NOMO-1 treated with dmso at 0.1 percent for 144 hours (cell line): ENCODE data around the gene SKP2.
"Not testable (repeated sequence)": the region's sequence is repeated elsewhere in the genome, so short reads cannot be mapped to it uniquely, and the experiment has no call there.

ENCODE experiments used
- DNase-seq: peaks from one replicate; lab custom pipeline; 2025; ENCODE audit not compliant: unreplicated experiment; lab: John Stamatoyannopoulos, UW

Gene SKP2

GRCh38 chr5:36156121-36156601 is 4.2 kb downstream of the SKP2 start:
- no peak for DNase-seq

DNA sequence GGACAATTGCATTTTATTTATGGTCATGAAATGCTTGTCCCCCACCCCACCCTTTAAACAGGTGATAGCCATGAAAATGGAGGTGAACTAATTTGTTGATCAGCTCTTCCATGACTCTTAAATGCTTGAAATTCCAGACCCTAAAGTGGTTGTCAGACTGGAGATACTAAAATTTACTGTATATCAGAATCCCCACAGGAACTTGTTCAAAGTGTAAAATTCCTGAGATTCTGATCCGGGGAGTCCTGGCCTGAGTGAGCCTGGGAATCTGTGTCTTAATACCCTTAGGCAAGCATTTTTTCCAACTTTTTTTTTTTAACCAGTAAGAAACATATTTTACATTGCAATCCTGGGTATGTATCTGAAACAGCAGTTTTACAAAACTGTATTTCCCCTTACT is 4.7 kb downstream of the SKP2 start:
- DNase-seq = no peak

GRCh38 chr5:36158144-36158543 is 6.2 kb downstream of the SKP2 start:
- no peak for DNase-seq

DNA sequence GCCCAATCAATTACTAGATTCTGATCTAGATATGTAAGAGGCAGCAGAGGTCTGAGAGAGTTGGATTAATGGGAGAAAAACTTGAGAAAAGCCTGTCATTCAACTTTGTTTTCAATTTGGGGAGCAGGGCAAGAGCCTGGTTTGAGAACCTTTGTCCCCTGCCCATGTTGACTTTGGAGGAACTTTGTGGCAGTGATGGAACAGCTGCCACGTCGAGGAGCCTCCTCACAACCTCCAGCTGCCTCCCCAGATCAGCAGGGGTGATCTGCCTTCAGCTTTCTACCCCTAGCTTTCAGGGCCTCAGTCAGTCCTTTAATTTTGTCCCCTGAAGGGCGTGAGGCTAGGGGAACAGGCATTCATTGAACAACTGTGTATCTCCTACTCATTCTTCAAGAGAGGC is 8.7 kb downstream of the SKP2 start:
- no peak for DNase-seq

GRCh38 chr5:36161361-36161760 is 9.4 kb downstream of the SKP2 start:
- no peak for DNase-seq

- DNase-seq = no peak
Observed at GRCh38 chr5:36162810-36163486, 11.0 kb downstream of the SKP2 start.

GRCh38 chr5:36164461-36164860 is 12.6 kb downstream of the SKP2 start:
- DNase-seq = no peak

DNA sequence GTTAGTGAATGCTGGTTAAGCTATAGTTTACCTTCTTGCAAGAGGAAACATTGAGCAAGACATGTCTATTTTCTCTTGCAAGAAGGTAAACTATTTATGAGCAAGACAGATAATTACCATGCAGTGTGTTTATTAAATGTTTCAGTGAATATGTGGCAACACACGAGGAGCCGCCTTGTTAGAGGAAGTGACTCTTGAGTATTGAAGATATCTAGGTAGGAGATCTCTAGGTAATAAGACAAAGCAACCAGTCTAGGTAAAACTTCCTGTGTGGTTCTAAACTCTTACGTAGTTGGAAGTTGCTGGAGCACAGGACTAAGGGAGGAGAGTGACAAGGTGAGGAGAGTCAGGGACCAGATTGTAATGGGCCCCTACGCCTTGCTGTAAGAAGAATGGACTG is 16.8 kb downstream of the SKP2 start:
- DNase-seq = no peak

DNA sequence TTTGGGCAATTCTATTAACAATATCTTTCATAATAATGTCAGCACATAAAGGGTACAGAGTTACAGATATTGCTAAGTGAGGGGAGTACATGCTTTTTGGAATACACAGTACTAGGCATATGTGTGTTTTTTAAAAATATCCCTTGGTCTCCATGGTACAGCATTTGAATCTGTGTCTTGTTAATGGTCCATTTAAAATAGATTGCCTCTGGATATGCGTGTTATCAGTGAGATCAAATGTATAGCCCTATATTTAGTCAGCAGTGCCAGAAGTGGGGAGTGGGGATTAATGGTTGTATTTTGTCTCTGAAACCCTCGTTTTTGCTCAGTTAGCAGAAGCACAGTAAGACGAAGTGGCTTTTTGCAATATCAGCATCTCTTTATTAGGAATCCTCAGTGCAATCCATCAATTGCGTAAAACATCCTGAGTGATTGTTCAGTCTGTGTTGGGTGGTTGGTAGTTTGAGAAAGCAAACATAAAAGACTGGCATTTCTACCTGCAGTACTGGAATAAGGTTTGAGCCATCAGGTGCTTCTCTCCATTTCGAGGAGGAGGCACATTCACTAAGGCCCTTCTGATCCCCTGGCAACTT is 19.0 kb downstream of the SKP2 start:
- no peak for DNase-seq

DNA sequence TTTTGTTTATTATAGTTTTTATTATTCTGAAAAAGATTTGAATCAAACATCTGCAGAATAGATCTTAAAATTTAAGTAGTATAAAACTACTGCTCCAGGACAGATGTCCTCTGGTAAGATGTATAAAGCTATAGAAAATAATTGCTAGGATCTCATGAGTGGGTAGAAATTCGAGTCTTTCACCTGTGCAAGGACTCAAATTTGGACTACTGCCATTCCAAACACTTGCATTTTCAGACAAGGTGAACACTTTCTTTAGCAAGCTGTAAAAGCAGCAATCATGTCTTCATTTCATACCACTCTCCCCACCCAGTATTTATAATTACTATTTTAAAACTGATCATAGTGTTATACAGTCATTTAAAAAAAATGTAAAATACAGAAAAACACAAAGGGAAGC is 20.7 kb downstream of the SKP2 start:
- DNase-seq = no peak

DNA sequence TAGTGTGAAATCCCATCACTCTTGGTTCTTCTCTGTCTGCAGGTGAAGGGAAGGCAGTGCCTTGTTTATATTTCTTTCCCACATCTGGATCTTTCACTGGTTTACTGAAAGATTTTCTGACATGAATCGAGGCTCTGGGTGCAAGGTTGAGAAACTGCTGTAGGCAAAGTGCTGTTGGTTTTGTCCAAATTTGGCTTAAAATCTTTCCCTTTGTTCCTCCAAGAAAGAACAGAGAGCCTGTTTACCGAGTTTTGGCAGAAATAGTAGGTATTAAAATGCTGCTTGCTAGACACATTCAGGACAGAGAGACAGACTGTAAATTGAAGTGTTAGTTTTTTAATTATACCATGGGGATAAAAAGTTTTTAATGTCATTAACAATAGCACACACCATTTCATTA is 21.5 kb downstream of the SKP2 start:
- no peak for DNase-seq

DNA sequence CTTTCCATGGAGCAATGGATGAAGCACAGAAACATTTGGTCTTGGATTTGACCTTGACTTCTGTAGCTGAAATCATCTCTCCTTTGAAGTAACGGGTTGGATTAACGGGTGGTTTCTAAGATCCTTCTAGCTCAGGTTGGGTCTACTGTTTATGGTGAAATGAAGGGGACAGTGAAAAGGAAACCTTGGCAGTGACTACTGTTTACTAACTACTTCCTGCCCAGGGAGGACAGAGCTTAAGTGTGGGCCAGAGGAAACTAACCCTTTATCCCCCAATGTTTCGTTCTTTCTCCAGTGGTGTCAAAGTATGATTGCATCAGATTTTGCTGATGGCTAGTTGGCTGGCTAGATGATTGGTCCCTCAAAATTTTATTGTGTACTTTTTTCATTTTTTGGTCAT is 22.2 kb downstream of the SKP2 start:
- no peak for DNase-seq

DNA sequence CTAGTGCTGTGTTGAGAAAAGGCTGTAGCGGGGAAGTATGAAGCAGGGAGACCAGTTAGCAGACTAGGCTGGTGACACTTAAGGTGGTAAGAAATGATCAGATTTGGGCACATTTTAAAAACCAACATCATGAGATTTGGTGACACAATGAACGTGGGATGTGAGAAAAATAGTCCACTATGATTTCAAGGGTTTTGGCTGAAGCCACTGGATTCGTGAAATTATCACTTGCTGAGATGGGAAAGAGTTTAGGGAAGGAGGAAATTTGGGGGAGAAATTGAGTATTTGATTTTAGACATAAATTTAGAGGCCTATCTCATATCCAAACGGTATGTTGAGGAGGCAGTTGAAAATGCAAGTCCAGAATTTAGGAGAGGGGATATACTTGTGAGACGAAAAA is 23.1 kb downstream of the SKP2 start:
- DNase-seq = no peak

DNA sequence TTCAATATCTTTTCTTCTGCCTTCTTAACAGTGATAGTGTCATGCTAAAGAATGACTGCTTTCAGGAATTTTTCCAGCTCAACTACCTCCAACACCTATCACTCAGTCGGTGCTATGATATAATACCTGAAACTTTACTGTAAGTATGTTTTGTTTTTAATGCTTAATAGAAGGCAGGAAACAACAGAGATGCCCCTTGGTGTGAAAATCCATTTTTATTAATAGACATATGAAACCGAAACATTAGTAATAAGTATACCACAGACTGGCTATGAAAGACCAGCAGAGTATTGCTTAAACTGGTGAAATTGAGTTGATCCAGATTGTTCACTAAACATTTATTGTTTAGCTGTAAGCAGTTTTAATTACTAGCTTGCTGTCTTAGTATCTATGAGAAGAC is 25.2 kb downstream of the SKP2 start:
- no peak for DNase-seq

GRCh38 chr5:36177715-36178523 is 26.0 kb downstream of the SKP2 start:
- DNase-seq = no peak

DNA sequence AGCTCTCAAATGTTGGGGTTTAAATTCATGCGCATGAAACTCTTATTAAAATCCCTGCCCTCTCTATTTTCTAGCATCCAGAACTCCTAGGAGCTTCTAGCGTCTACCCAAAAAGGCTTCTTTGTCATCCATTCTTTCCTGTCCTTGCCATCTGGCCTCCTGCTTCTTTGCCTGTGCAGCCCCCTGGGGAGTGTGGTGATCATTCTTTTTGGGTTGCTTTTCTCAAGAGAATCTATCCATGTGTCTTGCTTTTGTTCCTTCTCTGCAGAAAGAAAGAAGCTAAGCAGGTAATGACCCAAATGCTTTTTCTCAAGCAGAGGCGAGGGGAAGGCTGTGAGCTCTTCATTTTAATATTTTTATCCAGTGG is 26.6 kb downstream of the SKP2 start:
- DNase-seq = no peak

GRCh38 chr5:36179950-36180349 is 28.0 kb downstream of the SKP2 start:
- DNase-seq = no peak

- DNase-seq = no peak
Observed at GRCh38 chr5:36180556-36181350, 28.8 kb downstream of the SKP2 start.

GRCh38 chr5:36181774-36182173 is 29.9 kb downstream of the SKP2 start:
- DNase-seq = no peak

DNA sequence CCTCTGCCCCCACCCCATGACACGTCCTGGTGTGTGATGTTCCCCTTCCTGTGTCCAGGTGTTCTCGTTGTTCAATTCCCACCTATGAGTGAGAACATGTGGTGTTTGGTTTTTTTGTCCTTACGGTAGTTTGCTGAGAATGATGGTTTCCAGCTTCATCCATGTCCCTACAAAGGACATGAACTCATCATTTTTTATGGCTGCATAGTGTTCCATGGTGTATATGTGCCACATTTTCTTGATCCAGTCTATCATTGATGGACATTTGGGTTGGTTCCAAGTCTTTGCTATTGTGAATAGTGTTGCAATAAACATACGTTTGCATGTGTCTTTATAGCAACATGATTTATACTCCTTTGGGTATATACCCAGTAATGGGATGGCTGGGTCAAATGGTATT is 32.5 kb downstream of the SKP2 start:
- not testable (repeated sequence) for DNase-seq

GRCh38 chr5:36193746-36194145 is 41.8 kb downstream of the SKP2 start:
- DNase-seq = no peak
